ENCODE data around the gene STARD9. TPM values are rescaled to one million over a fixed set of nuclear protein-coding genes. Genes with fewer than 3 reads are reported as not detected.

Gene STARD9
- total RNA-seq, 1 experiment from 2014 or later = 5.0 TPM

DNA sequence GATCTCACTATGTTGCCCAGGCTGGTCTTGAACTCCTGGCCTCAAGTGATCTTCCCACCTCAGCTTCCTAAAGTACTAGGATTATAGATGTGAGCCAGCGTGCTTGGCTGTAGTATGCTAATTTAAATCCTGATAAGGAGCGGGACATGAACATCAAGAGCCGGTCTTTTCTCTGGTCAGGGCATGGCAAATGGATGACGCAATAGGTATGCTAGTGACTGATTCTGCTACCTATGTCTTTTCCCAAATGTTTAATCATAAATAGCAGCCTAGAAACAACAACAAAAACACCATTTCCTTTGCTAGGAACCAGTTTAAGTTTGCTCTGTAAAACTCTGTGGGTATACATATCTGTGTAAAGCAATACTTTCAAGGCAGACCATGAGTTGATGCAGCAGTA, 64.7 kb downstream of the STARD9 start:
- TF ChIP-seq POLR2A (IDR thresholded peaks at IDR 0.05; ENCODE audit: borderline replicate concordance, extremely low read depth, insufficient read depth, insufficient read length) (no peak), CEBPB (IDR thresholded peaks at IDR 0.05; ENCODE audit: low read depth) (no peak), CBX3 (IDR thresholded peaks at IDR 0.05; ENCODE audit: low read depth) (no peak), SIN3A (IDR thresholded peaks at IDR 0.05; ENCODE audit: low read depth) (no peak), EZH2 (IDR thresholded peaks at IDR 0.05) (no peak)
- TF ChIP-seq, protein P1, sequence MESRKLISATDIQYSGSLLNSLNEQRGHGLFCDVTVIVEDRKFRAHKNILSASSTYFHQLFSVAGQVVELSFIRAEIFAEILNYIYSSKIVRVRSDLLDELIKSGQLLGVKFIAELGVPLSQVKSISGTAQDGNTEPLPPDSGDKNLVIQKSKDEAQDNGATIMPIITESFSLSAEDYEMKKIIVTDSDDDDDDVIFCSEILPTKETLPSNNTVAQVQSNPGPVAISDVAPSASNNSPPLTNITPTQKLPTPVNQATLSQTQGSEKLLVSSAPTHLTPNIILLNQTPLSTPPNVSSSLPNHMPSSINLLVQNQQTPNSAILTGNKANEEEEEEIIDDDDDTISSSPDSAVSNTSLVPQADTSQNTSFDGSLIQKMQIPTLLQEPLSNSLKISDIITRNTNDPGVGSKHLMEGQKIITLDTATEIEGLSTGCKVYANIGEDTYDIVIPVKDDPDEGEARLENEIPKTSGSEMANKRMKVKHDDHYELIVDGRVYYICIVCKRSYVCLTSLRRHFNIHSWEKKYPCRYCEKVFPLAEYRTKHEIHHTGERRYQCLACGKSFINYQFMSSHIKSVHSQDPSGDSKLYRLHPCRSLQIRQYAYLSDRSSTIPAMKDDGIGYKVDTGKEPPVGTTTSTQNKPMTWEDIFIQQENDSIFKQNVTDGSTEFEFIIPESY (IDR thresholded peaks at IDR 0.05; ENCODE audit: extremely low read depth, insufficient replicate concordance, low read length) = no peak
- TF ChIP-seq, protein P2, sequence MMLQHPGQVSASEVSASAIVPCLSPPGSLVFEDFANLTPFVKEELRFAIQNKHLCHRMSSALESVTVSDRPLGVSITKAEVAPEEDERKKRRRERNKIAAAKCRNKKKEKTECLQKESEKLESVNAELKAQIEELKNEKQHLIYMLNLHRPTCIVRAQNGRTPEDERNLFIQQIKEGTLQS (IDR thresholded peaks at IDR 0.05) = no peak
- TF ChIP-seq, protein P3, sequence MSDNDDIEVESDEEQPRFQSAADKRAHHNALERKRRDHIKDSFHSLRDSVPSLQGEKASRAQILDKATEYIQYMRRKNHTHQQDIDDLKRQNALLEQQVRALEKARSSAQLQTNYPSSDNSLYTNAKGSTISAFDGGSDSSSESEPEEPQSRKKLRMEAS (IDR thresholded peaks at IDR 0.05) = no peak
- Histone ChIP-seq H3K4me3 (replicated peaks in 1 of 2; ENCODE audit: low read depth in 1 of 2, low read length in 2 of 2) (no peak overlapping the region), H3K9me2 (ENCODE audit: insufficient read depth) (no peaks in the 10 kb centered on the region), H3K9ac (ENCODE audit: low read length) (no peak overlapping the region), H3K27ac (ENCODE audit: low read depth, low read length) (no peak overlapping the region), H3K79me2 (ENCODE audit: insufficient read depth, low read length) (no peaks in the 10 kb centered on the region), H2AFZ (ENCODE audit: low read depth, low read length, poor library complexity, severe bottlenecking) (no peak overlapping the region), H3K36me3 (ENCODE audit: control insufficient read depth in 1 of 2, insufficient read depth in 2 of 2, low read length in 2 of 2) (peaks cover 0 to 2% of the 10 kb centered on the region in 2 experiments; a peak in 1 of 4 replicates), H3K4me2 (ENCODE audit: low read length) (no peak overlapping the region), H3K27me3 (ENCODE audit: insufficient read depth, low read length) (no peaks in the 10 kb centered on the region), H4K20me1 (ENCODE audit: insufficient read depth) (no peaks in the 10 kb centered on the region), H3K4me1 (ENCODE audit: control insufficient read depth in 1 of 2, insufficient read depth in 2 of 2, low read length in 2 of 2) (no peaks in the 10 kb centered on the region), H3K9me3 (ENCODE audit: control insufficient read depth in 1 of 2, insufficient read depth in 1 of 2, low read depth in 1 of 2, low read length in 2 of 2) (no peaks in the 10 kb centered on the region)
- ATAC-seq (no peak), DNase-seq (ENCODE audit: low read depth, low spot score) (no peak)
- intact Hi-C loops (cut with micrococcal nuclease) = no loop called here
- no TSS peak for BruUV-seq (replicated peaks)
- CTCF ChIA-PET = no interaction called here
- POLR2A ChIA-PET = no interaction called here
- RAD21 ChIA-PET (ENCODE audit: low non-redundant PET in 1 of 2, low total read pairs in 2 of 2, uncharacterized antibody in 2 of 2, unreplicated experiment in 2 of 2) = interaction anchor here in 1 of 2 experiments (0.6 kb wide), 1 partner anchor 76 kb away, joined by 6 read pairs; no protein-coding TSS in a partner anchor
